ENCODE data around the gene GRHPR. TPM values are rescaled to one million over a fixed set of nuclear protein-coding genes. Genes with fewer than 3 reads are reported as not detected.

GRHPR gene
- total RNA-seq, 1 donor from 2014 or later = 116 TPM

DNA sequence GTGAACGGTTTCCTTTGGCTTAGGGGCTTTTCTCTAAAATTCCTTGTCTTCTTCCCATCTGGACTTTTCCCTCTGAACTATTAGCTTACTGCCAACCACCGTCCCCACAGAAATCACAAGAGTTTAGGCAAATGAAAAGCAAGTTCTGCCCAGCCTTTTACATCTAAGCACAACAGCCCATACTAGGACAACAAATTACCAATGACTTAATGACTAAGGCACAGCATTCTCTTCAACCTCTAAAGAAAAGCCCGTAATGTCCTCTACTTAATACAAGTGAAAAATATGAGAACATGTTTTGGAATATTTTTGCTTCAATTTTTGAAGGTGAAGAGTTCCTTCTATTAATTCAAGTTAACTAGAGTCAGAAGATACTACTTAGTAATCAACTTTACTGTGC is 41.5 kb downstream of the GRHPR start:
- H3K4me1 Mint-ChIP-seq = peaks cover 29% of the 10 kb centered on the region
- H3K36me3 ChIP-seq = no peaks in the 10 kb centered on the region
- TF ChIP-seq, protein P1, sequence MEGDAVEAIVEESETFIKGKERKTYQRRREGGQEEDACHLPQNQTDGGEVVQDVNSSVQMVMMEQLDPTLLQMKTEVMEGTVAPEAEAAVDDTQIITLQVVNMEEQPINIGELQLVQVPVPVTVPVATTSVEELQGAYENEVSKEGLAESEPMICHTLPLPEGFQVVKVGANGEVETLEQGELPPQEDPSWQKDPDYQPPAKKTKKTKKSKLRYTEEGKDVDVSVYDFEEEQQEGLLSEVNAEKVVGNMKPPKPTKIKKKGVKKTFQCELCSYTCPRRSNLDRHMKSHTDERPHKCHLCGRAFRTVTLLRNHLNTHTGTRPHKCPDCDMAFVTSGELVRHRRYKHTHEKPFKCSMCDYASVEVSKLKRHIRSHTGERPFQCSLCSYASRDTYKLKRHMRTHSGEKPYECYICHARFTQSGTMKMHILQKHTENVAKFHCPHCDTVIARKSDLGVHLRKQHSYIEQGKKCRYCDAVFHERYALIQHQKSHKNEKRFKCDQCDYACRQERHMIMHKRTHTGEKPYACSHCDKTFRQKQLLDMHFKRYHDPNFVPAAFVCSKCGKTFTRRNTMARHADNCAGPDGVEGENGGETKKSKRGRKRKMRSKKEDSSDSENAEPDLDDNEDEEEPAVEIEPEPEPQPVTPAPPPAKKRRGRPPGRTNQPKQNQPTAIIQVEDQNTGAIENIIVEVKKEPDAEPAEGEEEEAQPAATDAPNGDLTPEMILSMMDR (IDR thresholded peaks at IDR 0.05) = no peak
- TF ChIP-seq EZH2 (IDR thresholded peaks at IDR 0.05) (no peak), EZH2phosphoT487 (IDR thresholded peaks at IDR 0.05) (no peak)
- H3K27me3 Mint-ChIP-seq (ENCODE audit: insufficient read depth, low read depth) = peaks cover 5% of the 10 kb centered on the region
- peak overlapping the region; percentile 90 for H3K4me2 ChIP-seq
- H3K4me3 Mint-ChIP-seq = peak overlapping the region; percentile 95
- H3K27me3 ChIP-seq = no peaks in the 10 kb centered on the region
- peaks cover 18% of the 10 kb centered on the region for H3K36me3 Mint-ChIP-seq
- DNase-seq (ENCODE audit: low spot score) = no peak
- peaks cover 22% of the 10 kb centered on the region for H3K4me1 ChIP-seq
- H3K9ac ChIP-seq = peak overlapping the region; percentile 73
- no peaks in the 10 kb centered on the region for H3K9me3 ChIP-seq (ENCODE audit: low read depth)
- H3F3A ChIP-seq (ENCODE audit: low read depth) = peaks cover 37% of the 10 kb centered on the region
- peaks cover 46% of the 10 kb centered on the region for H4K20me1 ChIP-seq (ENCODE audit: low read depth)
- H3K27ac ChIP-seq = peak overlapping the region; percentile 96
- peaks cover 58% of the 10 kb centered on the region for H3K79me2 ChIP-seq (ENCODE audit: low read depth)
- peak overlapping the region; percentile 90 for H3K27ac Mint-ChIP-seq
- H3K9me3 Mint-ChIP-seq = no peaks in the 10 kb centered on the region
- no peak overlapping the region for H2AFZ ChIP-seq (replicated peaks)
- H3K4me3 ChIP-seq = peak overlapping the region; percentile 90

DNA sequence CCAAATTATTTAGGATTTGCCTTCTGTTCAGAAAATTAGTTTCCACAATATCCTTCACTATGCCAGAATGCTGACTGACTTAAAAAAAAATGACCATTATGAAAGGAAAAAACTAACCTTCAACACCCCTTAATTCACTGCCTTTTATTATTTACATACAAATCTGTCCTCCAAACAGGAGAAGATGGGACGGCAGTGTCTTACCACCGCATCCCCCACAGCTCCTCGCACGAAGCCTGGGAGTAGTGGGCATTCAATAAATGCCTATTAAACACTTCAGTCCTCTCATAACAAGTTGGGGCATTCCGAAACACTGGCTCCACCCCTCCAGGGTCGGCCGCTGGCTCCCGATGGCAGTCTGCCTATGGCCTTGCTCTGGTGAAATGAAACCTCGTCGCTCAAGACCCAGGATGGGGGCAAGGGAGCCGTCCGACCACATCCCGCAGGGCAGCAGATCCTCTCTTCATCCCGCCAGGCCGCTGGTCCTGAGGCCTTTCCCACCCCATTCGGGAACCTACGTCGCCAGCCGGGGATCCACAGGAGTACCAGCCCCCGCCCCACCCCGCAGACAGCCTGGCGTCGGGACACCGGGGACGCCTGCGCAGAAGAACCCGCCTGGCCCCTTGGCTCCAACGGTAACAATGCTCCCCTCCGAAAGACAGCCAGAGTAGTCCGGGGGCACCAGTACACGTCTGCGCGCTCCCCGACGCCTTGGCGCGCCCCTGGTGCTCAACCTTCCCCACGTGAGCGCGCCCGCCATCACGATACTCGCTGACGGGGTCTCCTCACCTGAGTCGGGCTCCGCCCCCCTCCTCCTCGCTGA is 42.1 kb downstream of the GRHPR start:
- Mint-ChIP-seq H3K9me3 (no peaks in the 10 kb centered on the region), H3K4me3 (peak overlapping the region; percentile 95), H3K4me1 (peaks cover 29% of the 10 kb centered on the region), H3K27ac (peak overlapping the region; percentile 90), H3K36me3 (peaks cover 15% of the 10 kb centered on the region), H3K27me3 (ENCODE audit: insufficient read depth, low read depth) (peaks cover 5% of the 10 kb centered on the region)
- peak overlapping the region; percentile 90 for H3K4me2 ChIP-seq
- H2AFZ ChIP-seq (replicated peaks) = peak overlapping the region; percentile 68
- TF ChIP-seq EZH2phosphoT487 (IDR thresholded peaks at IDR 0.05) = no peak
- TF ChIP-seq, protein P1 (IDR thresholded peaks at IDR 0.05) = no peak
- no peak for TF ChIP-seq EZH2 (IDR thresholded peaks at IDR 0.05)
- peaks cover 51% of the 10 kb centered on the region for H3K79me2 ChIP-seq (ENCODE audit: low read depth)
- no peaks in the 10 kb centered on the region for H3K36me3 ChIP-seq
- peak overlapping the region; percentile 73 for H3K9ac ChIP-seq
- H3K4me3 ChIP-seq = peak overlapping the region; percentile 90
- H3K27ac ChIP-seq = peak overlapping the region; percentile 96
- H3K27me3 ChIP-seq = no peaks in the 10 kb centered on the region
- peaks cover 37% of the 10 kb centered on the region for H3F3A ChIP-seq (ENCODE audit: low read depth)
- no peak for DNase-seq (ENCODE audit: low spot score)
- H4K20me1 ChIP-seq (ENCODE audit: low read depth) = peaks cover 44% of the 10 kb centered on the region
- H3K4me1 ChIP-seq = peaks cover 22% of the 10 kb centered on the region
- H3K9me3 ChIP-seq (ENCODE audit: low read depth) = no peaks in the 10 kb centered on the region

DNA sequence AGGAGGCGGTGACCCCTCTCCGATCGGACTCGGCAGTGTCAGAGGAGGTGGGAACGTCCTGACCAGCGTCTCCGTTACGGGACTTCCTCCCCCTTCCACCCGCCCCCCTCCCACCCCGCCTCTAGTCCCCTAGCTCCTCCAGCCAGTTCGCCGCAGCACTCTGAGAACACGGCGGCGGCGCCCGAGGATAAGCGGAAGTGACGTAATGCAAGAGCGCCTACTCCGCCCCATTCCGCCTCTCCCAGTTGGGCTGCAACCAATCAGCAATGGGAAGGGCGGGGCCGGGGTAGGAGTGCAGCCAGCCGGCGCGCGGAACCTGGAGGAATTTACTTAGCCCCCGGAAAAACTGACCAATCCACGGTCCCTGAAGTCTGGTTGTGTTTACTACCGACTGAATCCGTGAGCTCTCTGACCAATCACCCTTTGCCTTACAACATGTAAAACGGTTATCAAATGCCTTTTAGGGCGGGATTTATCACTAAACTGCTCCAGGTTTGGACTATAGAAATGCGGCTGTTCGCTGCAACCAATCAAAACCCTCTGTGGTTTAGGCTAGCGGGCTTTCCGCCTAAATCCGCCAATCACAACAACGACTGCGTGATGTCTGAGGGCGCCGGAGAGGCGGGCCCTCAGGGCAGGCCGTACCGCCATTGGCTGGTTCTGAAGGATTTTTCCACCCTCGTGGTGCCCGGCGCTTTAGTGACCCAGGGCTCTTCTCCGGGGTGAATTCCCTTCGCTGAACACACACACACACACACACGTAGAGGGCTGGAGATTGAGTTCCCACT is 42.9 kb downstream of the GRHPR start, which contains the start of gene ZBTB5:
Gene ZBTB5 (minus strand): TSS at position 202 of the 788 bp plus-strand sequence. CDS start 22,899 bp downstream, outside the sequence.
- peaks cover 29% of the 10 kb centered on the region for H3K4me1 Mint-ChIP-seq
- Histone ChIP-seq H4K20me1 (ENCODE audit: low read depth) (peaks cover 39% of the 10 kb centered on the region), H3F3A (ENCODE audit: low read depth) (peaks cover 37% of the 10 kb centered on the region), H3K27ac (peak within 1 kb of the TSS; percentile 96), H3K79me2 (ENCODE audit: low read depth) (peaks cover 43% of the 10 kb centered on the region), H3K4me1 (peaks cover 22% of the 10 kb centered on the region), H2AFZ (replicated peaks) (peak within 1 kb of the TSS; percentile 81), H3K27me3 (no peaks in the 10 kb centered on the region), H3K4me3 (peak within 1 kb of the TSS; percentile 90), H3K9ac (peak within 1 kb of the TSS; percentile 73), H3K9me3 (ENCODE audit: low read depth) (no peaks in the 10 kb centered on the region), H3K4me2 (peak within 1 kb of the TSS; percentile 90), H3K36me3 (no peaks in the 10 kb centered on the region)
- no peaks in the 10 kb centered on the region for H3K9me3 Mint-ChIP-seq
- TF ChIP-seq, protein P1 (IDR thresholded peaks at IDR 0.05) = no peak
- no peak for TF ChIP-seq EZH2phosphoT487 (IDR thresholded peaks at IDR 0.05)
- TF ChIP-seq EZH2 (IDR thresholded peaks at IDR 0.05) = no peak
- H3K27ac Mint-ChIP-seq = peak within 1 kb of the TSS; percentile 99
- peaks cover 5% of the 10 kb centered on the region for H3K27me3 Mint-ChIP-seq (ENCODE audit: insufficient read depth, low read depth)
- H3K36me3 Mint-ChIP-seq = peaks cover 15% of the 10 kb centered on the region
- peak; percentile 100 for DNase-seq (ENCODE audit: low spot score)
- H3K4me3 Mint-ChIP-seq = peak within 1 kb of the TSS; percentile 95

Data from neural progenitor cell (in vitro differentiated cells).